Brain microvascular endothelial cell (primary cell): ENCODE results near the gene EXOC6.

Experiments used
- DNase-seq: peaks from one replicate; pipeline ENCODE4 v3.0.0-alpha.2; 2020
- H3K27ac ChIP-seq: fragments of 250-450 bp; sonication (Bioruptor Pico); 2 replicates; pipeline ENCODE4 v1.5.1; 2020; ENCODE audit warnings: mild to moderate bottlenecking, moderate library complexity
- H3K27me3 ChIP-seq: fragments of 250-450 bp; sonication (Bioruptor Pico); replicated peaks from 2 replicates; pipeline ENCODE4 v1.5.1; 2020; ENCODE audit warnings: mild to moderate bottlenecking
- H3K36me3 ChIP-seq: fragments of 250-450 bp; sonication (Bioruptor Pico); replicated peaks from 2 replicates; pipeline ENCODE4 v1.5.1; 2020; ENCODE audit warnings: mild to moderate bottlenecking
- H3K4me3 ChIP-seq: 2 replicates; pipeline ENCODE4 v1.5.1; 2011; ENCODE audit warnings: low read depth, mild to moderate bottlenecking, control low read depth, low read length, moderate library complexity
- CTCF ChIP-seq: IDR thresholded peaks from 2 replicates; pipeline ENCODE4 v1.5.1; 2011; ENCODE audit warnings: low read depth, mild to moderate bottlenecking, moderate library complexity, low read length, control low read depth, inconsistent platforms; ENCODE audit errors: missing control alignments
- in situ Hi-C: cut with HindIII; loops from 2 replicates; pipeline ENCODE4 v1.10.0; 2017; ENCODE audit warnings: low sequenced_read_pairs, low pct_ligation_motif_present

EXOC6 gene

GRCh38 chr10:92851003-92851402 is 2.7 kb downstream of the EXOC6 start:
- in situ Hi-C loops, result no loop called here
- Histone ChIP-seq H3K27me3 (no peaks in the 10 kb centered on the region), H3K27ac (no peak overlapping the region), H3K36me3 (no peaks in the 10 kb centered on the region), H3K4me3 (no peak overlapping the region)
- no peak for DNase-seq
- no peak for TF ChIP-seq CTCF

- Histone ChIP-seq H3K27ac (no peak overlapping the region), H3K27me3 (no peaks in the 10 kb centered on the region), H3K4me3 (no peak overlapping the region), H3K36me3 (no peaks in the 10 kb centered on the region)
- in situ Hi-C loops, result no loop called here
- no peak for TF ChIP-seq CTCF
- DNase-seq, result no peak
These were observed 7.2 kb downstream of the EXOC6 start for GRCh38 chr10:92855560-92855959.

DNA sequence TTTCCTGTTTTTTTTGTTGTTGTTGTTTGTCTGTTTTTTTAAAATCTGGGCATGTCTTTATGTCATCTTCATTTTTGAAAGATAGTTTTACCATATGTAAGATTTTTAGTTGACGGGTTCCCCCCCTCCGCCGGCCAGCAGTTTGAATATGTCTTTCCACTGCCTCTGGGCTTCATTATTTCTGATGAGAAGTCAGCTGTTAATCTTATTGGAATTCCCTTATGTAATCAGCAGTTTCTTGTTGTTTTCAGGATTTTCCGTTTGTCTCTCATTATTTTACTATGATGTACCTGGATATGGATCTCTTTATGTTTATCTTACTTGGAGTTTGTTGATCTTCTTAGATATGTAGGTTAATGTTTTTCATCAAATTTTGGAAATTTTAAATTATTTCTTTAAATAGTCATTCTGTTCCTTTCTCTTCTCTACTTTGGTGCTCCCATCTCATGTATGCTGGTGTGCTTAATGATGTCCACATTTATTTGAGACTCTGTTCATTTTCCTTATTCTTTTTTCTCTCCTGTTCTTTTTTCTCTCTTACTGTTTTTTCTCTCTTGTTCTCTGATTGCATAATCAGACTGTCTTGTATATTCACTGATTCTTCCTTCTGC is 9.7 kb downstream of the EXOC6 start:
- Histone ChIP-seq H3K27me3 (no peaks in the 10 kb centered on the region), H3K36me3 (no peaks in the 10 kb centered on the region), H3K27ac (no peak overlapping the region), H3K4me3 (no peak overlapping the region)
- DNase-seq, result no peak
- in situ Hi-C loops, result no loop called here
- TF ChIP-seq CTCF, result no peak

GRCh38 chr10:92867235-92867634 is 18.9 kb downstream of the EXOC6 start:
- Histone ChIP-seq H3K27me3 (no peaks in the 10 kb centered on the region), H3K36me3 (no peaks in the 10 kb centered on the region), H3K27ac (no peak overlapping the region), H3K4me3 (no peak overlapping the region)
- no peak for DNase-seq
- in situ Hi-C loops, result no loop called here
- no peak for TF ChIP-seq CTCF

- TF ChIP-seq CTCF, result no peak
- DNase-seq, result no peak
- no peak overlapping the region for H3K27ac ChIP-seq
- no peaks in the 10 kb centered on the region for H3K27me3 ChIP-seq
- no peaks in the 10 kb centered on the region for H3K36me3 ChIP-seq
- H3K4me3 ChIP-seq, result no peak overlapping the region
- in situ Hi-C loops, result no loop called here
These were observed 19.7 kb downstream of the EXOC6 start for GRCh38 chr10:92868036-92868435.

DNA sequence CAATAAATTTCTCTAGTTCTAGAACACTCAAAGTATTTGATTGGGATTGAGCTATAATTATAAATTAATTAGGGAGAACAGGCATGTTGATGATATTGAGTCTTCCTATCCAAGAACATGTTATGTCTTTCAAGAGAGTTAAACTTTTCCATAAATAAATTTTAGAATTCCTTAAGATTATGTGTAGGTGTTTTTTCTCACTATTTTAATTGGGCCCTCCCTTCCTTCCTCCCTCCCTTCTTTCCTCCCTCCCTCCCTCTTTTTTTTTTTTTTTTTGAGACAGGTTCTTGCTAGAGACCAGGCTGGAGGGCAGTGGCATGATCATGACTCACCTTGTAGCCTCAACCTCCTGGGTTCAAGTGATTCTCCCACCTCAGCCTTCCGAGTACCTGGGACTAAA is 20.2 kb downstream of the EXOC6 start:
- Histone ChIP-seq H3K27ac (no peak overlapping the region), H3K4me3 (no peak overlapping the region), H3K36me3 (no peaks in the 10 kb centered on the region), H3K27me3 (no peaks in the 10 kb centered on the region)
- in situ Hi-C loops, result no loop called here
- no peak for DNase-seq
- TF ChIP-seq CTCF, result no peak
